ENCODE data around the gene LOXL3.

GRCh38 chr2:74514368-74515270 lies 39.1 kb downstream of the LOXL3 start, which contains the start of gene TLX2:
- TF ChIP-seq, protein P1, sequence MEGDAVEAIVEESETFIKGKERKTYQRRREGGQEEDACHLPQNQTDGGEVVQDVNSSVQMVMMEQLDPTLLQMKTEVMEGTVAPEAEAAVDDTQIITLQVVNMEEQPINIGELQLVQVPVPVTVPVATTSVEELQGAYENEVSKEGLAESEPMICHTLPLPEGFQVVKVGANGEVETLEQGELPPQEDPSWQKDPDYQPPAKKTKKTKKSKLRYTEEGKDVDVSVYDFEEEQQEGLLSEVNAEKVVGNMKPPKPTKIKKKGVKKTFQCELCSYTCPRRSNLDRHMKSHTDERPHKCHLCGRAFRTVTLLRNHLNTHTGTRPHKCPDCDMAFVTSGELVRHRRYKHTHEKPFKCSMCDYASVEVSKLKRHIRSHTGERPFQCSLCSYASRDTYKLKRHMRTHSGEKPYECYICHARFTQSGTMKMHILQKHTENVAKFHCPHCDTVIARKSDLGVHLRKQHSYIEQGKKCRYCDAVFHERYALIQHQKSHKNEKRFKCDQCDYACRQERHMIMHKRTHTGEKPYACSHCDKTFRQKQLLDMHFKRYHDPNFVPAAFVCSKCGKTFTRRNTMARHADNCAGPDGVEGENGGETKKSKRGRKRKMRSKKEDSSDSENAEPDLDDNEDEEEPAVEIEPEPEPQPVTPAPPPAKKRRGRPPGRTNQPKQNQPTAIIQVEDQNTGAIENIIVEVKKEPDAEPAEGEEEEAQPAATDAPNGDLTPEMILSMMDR (IDR thresholded peaks at IDR 0.05): no peak
- no peak for TF ChIP-seq POLR2A (IDR thresholded peaks at IDR 0.05)
